Measurements from ENCODE around the gene CBFA2T3. TPM values are rescaled to one million over a fixed set of nuclear protein-coding genes. Genes with fewer than 3 reads are reported as not detected.

CBFA2T3 gene
- polyA plus RNA-seq, 1 experiment, result not detected

DNA sequence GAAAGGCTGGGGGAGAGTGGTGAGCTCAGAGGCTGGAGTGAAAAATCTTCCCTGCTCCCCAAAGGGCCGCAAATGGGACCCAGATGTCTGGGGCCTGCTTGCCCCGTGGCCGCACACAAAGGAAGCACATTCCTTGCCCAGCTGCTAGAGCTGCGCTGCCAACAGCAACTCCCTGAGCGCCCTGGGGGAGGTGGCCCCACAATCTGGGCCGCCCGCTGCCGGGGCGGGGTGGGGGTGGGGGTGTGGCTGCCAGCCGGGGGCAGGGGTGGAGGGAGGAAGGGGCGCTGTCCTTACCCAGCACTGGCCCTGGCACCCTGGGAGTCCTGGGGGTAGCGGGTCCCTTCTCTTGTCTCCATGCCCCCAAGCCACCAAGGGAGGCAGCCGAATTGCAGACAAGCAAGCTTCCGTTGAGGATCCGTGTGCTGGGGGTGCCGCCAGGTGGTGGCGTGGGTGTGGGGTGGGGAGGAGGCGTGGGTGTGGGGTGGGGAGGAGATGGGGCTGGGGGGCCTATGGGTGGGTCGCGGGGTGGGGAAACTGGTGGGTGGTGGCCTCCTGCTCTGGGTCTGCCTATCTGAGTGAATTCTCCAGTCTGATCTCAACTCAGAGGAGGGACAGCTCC is 62.1 kb downstream of the CBFA2T3 start:
- POLR2A ChIA-PET, result no interaction called here
- H3K36me3 ChIP-seq (ENCODE audit: control insufficient read depth, insufficient read depth, low read length), result no peaks in the 10 kb centered on the region

DNA sequence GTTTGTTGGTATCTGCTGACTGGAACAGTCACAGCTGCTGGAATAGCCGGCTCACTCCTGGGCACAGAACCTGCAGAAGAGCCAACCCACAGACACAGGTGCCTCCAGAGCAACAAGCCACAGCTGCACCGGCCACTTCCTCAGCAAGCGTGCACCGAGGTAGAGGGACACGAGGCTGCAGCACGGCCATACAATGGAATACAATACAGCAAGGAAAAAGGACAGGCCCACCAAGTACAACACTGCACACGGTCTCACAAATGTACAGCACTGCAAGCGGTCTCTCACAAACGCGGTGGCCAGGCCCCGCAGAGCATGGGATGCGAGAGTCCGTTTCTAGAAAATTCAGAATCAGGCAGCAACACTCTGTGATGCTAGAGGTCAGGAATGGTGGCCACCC is 63.1 kb downstream of the CBFA2T3 start:
- CTCF ChIA-PET, result no interaction called here
- Histone ChIP-seq H3K36me3 (ENCODE audit: control insufficient read depth, insufficient read depth, low read length) (no peaks in the 10 kb centered on the region), H3K27me3 (ENCODE audit: control insufficient read depth, insufficient read depth, low read length) (no peaks in the 10 kb centered on the region; the same call in 1 of the 2 replicates), H3K4me3 (ENCODE audit: low read depth, low read length) (no peak overlapping the region)
- POLR2A ChIA-PET, result no interaction called here
- TF ChIP-seq, protein P1, sequence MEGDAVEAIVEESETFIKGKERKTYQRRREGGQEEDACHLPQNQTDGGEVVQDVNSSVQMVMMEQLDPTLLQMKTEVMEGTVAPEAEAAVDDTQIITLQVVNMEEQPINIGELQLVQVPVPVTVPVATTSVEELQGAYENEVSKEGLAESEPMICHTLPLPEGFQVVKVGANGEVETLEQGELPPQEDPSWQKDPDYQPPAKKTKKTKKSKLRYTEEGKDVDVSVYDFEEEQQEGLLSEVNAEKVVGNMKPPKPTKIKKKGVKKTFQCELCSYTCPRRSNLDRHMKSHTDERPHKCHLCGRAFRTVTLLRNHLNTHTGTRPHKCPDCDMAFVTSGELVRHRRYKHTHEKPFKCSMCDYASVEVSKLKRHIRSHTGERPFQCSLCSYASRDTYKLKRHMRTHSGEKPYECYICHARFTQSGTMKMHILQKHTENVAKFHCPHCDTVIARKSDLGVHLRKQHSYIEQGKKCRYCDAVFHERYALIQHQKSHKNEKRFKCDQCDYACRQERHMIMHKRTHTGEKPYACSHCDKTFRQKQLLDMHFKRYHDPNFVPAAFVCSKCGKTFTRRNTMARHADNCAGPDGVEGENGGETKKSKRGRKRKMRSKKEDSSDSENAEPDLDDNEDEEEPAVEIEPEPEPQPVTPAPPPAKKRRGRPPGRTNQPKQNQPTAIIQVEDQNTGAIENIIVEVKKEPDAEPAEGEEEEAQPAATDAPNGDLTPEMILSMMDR (IDR thresholded peaks at IDR 0.05; ENCODE audit: insufficient read depth, low read depth, low read length), result no peak
- no peak for DNase-seq (ENCODE audit: low read depth)

More for the DNA sequence above, 62.1 kb downstream of the CBFA2T3 start:
- H3K27me3 ChIP-seq (ENCODE audit: control insufficient read depth, insufficient read depth, low read length), result no peaks in the 10 kb centered on the region; the same call in 1 of the 2 replicates
- TF ChIP-seq, protein P1 (IDR thresholded peaks at IDR 0.05; ENCODE audit: insufficient read depth, low read depth, low read length), result no peak
- CTCF ChIA-PET, result interaction anchor here (0.5 to 0.8 kb wide), 2 partner anchors 14 to 278 kb away, joined by 3 read pairs; no protein-coding TSS in a partner anchor
- peak overlapping the region; percentile 18; the same call in 1 of the 2 replicates for H3K4me3 ChIP-seq (ENCODE audit: low read depth, low read length)
- DNase-seq (ENCODE audit: low read depth), result peak; percentile 18

DNA sequence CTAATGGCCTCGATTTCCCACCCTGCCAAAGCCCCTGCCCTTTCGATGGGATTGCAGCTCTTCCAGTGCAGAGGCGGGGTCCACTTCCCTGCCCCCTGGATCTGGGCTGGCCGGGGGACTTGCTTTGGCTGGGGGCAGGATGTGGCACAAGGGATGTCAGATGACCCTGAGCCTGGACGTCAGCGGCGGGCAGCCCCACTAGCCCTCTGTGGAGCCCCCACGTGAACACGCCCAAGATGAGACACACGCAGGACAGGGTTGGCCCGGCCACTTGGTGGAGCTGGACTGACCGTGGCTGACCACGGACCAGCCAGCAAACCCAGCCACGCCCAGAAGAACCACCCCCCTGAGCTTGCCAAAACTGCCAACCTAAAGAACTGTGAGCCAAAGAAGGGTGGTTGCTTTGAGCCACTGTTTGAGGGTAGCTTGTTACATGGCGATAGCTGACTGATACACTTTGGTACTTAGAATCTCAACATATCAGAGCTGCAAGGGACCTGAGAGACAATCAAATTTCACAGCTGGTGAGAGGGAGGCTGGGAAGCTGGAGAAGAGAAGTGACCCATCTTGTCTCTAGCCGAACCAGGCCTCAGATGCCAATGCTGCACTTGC is 63.9 kb downstream of the CBFA2T3 start:
- Histone ChIP-seq H3K27me3 (ENCODE audit: control insufficient read depth, insufficient read depth, low read length) (no peaks in the 10 kb centered on the region; the same call in 1 of the 2 replicates), H3K36me3 (ENCODE audit: control insufficient read depth, insufficient read depth, low read length) (no peaks in the 10 kb centered on the region), H3K4me3 (ENCODE audit: low read depth, low read length) (no peak overlapping the region)
- no peak for DNase-seq (ENCODE audit: low read depth)
- ChIA-PET CTCF (no interaction called here), POLR2A (no interaction called here)
- TF ChIP-seq, protein P1 (IDR thresholded peaks at IDR 0.05; ENCODE audit: insufficient read depth, low read depth, low read length), result no peak

DNA sequence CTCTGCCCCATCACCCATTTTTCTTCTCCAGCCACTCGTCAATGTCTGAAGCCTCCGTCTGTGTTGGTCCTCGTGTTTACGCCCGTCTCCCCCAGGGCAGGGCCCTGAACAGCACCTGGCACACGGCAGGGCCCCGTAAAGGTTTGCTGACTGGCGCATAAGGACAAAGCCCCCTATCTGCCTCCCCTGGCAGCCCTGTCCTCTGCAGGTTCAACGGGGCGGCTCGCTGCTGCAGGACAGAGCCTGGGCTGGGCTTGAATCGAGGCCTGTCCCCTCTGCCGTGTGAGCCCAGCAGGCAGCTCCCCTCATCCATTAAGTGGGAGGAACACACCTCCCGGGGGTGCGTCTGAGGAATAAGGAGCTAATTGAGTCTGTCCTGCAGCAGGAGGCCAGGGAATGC is 64.5 kb downstream of the CBFA2T3 start:
- Histone ChIP-seq H3K4me3 (ENCODE audit: low read depth, low read length) (no peak overlapping the region), H3K27me3 (ENCODE audit: control insufficient read depth, insufficient read depth, low read length) (no peaks in the 10 kb centered on the region), H3K36me3 (ENCODE audit: control insufficient read depth, insufficient read depth, low read length) (no peaks in the 10 kb centered on the region)
- POLR2A ChIA-PET, result no interaction called here
- CTCF ChIA-PET, result no interaction called here
- no peak for DNase-seq (ENCODE audit: low read depth)
- TF ChIP-seq, protein P1 (IDR thresholded peaks at IDR 0.05; ENCODE audit: insufficient read depth, low read depth, low read length), result no peak

DNA sequence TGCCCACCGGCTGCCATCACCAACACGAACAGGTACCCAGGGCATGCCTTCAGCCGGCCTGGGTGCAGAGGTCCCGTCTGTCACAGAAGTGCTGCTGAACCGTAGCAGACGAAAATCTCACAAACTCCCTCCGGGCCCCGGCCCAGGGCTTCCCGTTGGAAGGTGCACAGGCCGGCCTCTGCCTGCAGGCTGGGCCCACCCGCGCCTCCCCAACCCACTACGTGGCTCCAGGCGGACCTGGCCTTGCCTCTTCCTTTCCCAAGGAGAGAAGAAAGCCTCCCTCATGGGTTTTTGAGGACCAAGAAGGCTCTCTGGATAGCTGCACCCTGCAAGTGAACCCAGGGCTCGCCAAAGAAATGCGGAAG is 65.1 kb downstream of the CBFA2T3 start:
- Histone ChIP-seq H3K36me3 (ENCODE audit: control insufficient read depth, insufficient read depth, low read length) (no peaks in the 10 kb centered on the region), H3K4me3 (ENCODE audit: low read depth, low read length) (no peak overlapping the region), H3K27me3 (ENCODE audit: control insufficient read depth, insufficient read depth, low read length) (peaks cover 1% of the 10 kb centered on the region; the same call in 1 of the 2 replicates)
- POLR2A ChIA-PET, result no interaction called here
- CTCF ChIA-PET, result no interaction called here
- TF ChIP-seq, protein P1 (IDR thresholded peaks at IDR 0.05; ENCODE audit: insufficient read depth, low read depth, low read length), result no peak
- no peak for DNase-seq (ENCODE audit: low read depth)

All from BJ (cell line).